Effector memory CD4-positive, alpha-beta T cell (primary cell): ENCODE results near the gene NT5M.

Experiments
- DNase-seq, 3 donors: peaks; one replicate each; pipeline ENCODE4 v3.0.0-alpha.2; 2020
- H3K27ac ChIP-seq: 2 replicates; pipeline ENCODE4 v1.7.0; 2013; ENCODE audit warnings: mild to moderate bottlenecking, low read length, moderate library complexity; ENCODE audit not compliant: insufficient read depth, poor library complexity, severe bottlenecking
- H3K27me3 ChIP-seq: replicated peaks from 2 replicates; pipeline ENCODE4 v1.7.0; 2013; ENCODE audit warnings: mild to moderate bottlenecking, low read length; ENCODE audit not compliant: insufficient read depth, control insufficient read depth, poor library complexity, severe bottlenecking
- H3K36me3 ChIP-seq: 2 replicates; pipeline ENCODE4 v1.7.0; 2013; ENCODE audit warnings: mild to moderate bottlenecking, low read length, moderate library complexity; ENCODE audit not compliant: control insufficient read depth, insufficient read depth
- H3K4me1 ChIP-seq: 2 replicates; pipeline ENCODE4 v1.7.0; 2013; ENCODE audit warnings: low read length, mild to moderate bottlenecking; ENCODE audit not compliant: control insufficient read depth, insufficient read depth, poor library complexity, severe bottlenecking
- H3K4me3 ChIP-seq: 2 replicates; pipeline ENCODE4 v1.7.0; 2013; ENCODE audit warnings: low read length, low read depth, mild to moderate bottlenecking; ENCODE audit not compliant: insufficient read depth, poor library complexity, severe bottlenecking
- H3K9me3 ChIP-seq: 2 replicates; pipeline ENCODE4 v1.7.0; 2013; ENCODE audit warnings: mild to moderate bottlenecking, low read length, moderate library complexity; ENCODE audit not compliant: control insufficient read depth

The NT5M gene

GRCh38 chr17:17354560-17355349 lies 51.6 kb downstream of the NT5M start:
- Histone ChIP-seq H3K4me3 (no peak overlapping the region), H3K4me1 (peaks cover 5% of the 10 kb centered on the region), H3K36me3 (no peaks in the 10 kb centered on the region), H3K27me3 (no peaks in the 10 kb centered on the region), H3K9me3 (no peaks in the 10 kb centered on the region), H3K27ac (no peak overlapping the region)
- peak; percentile 39 to 63 (median 58) for DNase-seq

GRCh38 chr17:17355426-17355825 lies 52.3 kb downstream of the NT5M start:
- no peak for DNase-seq
- peaks cover 5% of the 10 kb centered on the region for H3K4me1 ChIP-seq
- H3K27me3 ChIP-seq: no peaks in the 10 kb centered on the region
- no peaks in the 10 kb centered on the region for H3K36me3 ChIP-seq
- H3K4me3 ChIP-seq: no peak overlapping the region
- H3K9me3 ChIP-seq: no peaks in the 10 kb centered on the region
- H3K27ac ChIP-seq: no peak overlapping the region

GRCh38 chr17:17356149-17356930 lies 53.2 kb downstream of the NT5M start:
- Histone ChIP-seq H3K4me3 (no peak overlapping the region), H3K27me3 (no peaks in the 10 kb centered on the region), H3K4me1 (peaks cover 5% of the 10 kb centered on the region), H3K36me3 (no peaks in the 10 kb centered on the region), H3K27ac (no peak overlapping the region), H3K9me3 (no peaks in the 10 kb centered on the region)
- peak; percentile 27 to 50 (median 33) for DNase-seq

- DNase-seq: no peak
- Histone ChIP-seq H3K9me3 (no peaks in the 10 kb centered on the region), H3K27ac (no peak overlapping the region), H3K36me3 (no peaks in the 10 kb centered on the region), H3K27me3 (no peaks in the 10 kb centered on the region), H3K4me3 (no peak overlapping the region), H3K4me1 (peaks cover 5% of the 10 kb centered on the region)
Measured at GRCh38 chr17:17356931-17357270, 53.7 kb downstream of the NT5M start.

GRCh38 chr17:17358060-17358751 lies 55.0 kb downstream of the NT5M start:
- DNase-seq: no peak
- H3K4me1 ChIP-seq: peaks cover 5% of the 10 kb centered on the region

GRCh38 chr17:17358866-17359265 lies 55.7 kb downstream of the NT5M start:
- Histone ChIP-seq H3K4me3 (no peak overlapping the region), H3K27ac (no peak overlapping the region), H3K9me3 (no peaks in the 10 kb centered on the region), H3K36me3 (no peaks in the 10 kb centered on the region), H3K4me1 (peaks cover 5% of the 10 kb centered on the region), H3K27me3 (peaks cover 3% of the 10 kb centered on the region)
- DNase-seq: no peak

More at GRCh38 chr17:17358060-17358751, 55.0 kb downstream of the NT5M start:
- Histone ChIP-seq H3K36me3 (no peaks in the 10 kb centered on the region), H3K4me3 (no peak overlapping the region), H3K27me3 (peaks cover under 1% of the 10 kb centered on the region), H3K9me3 (no peaks in the 10 kb centered on the region), H3K27ac (no peak overlapping the region)

GRCh38 chr17:17359271-17359670 lies 56.1 kb downstream of the NT5M start:
- DNase-seq: no peak
- Histone ChIP-seq H3K4me3 (no peak overlapping the region), H3K4me1 (peaks cover 5% of the 10 kb centered on the region), H3K27me3 (peaks cover 3% of the 10 kb centered on the region), H3K9me3 (no peaks in the 10 kb centered on the region), H3K36me3 (no peaks in the 10 kb centered on the region), H3K27ac (no peak overlapping the region)

- Histone ChIP-seq H3K36me3 (no peaks in the 10 kb centered on the region), H3K4me3 (no peak overlapping the region), H3K9me3 (no peaks in the 10 kb centered on the region), H3K27me3 (peaks cover 3% of the 10 kb centered on the region), H3K4me1 (peaks cover 2% of the 10 kb centered on the region), H3K27ac (no peak overlapping the region)
- DNase-seq: no peak
Measured at GRCh38 chr17:17360087-17360730, 57.0 kb downstream of the NT5M start.

GRCh38 chr17:17361543-17361866 lies 58.3 kb downstream of the NT5M start:
- H3K27ac ChIP-seq: no peak overlapping the region
- peaks cover 3% of the 10 kb centered on the region for H3K27me3 ChIP-seq
- H3K9me3 ChIP-seq: no peaks in the 10 kb centered on the region
- no peak for DNase-seq
- H3K4me1 ChIP-seq: no peaks in the 10 kb centered on the region
- H3K36me3 ChIP-seq: no peaks in the 10 kb centered on the region
- no peak overlapping the region for H3K4me3 ChIP-seq
